ENCODE measurements around the gene SLC38A1.
"Not testable (repeated sequence)": the region's sequence is repeated elsewhere in the genome, so short reads cannot be mapped to it uniquely, and the experiment has no call there.

DNA sequence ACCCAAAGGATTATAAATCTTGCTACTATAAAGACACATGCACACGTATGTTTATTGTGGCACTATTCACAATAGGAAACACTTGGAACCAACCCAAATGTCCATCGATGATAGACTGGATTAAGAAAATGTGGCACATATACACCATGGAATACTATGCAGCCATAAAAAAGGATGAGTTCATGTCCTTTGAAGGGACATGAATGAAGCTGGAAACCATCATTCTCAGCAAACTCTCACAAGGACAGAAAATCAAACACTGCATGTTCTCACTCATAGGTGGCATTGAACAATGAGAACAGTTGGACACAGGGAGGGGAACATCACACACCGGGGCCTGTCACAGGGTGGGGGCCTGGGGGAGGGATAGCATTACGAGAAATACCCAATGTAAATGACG is 16.8 kb downstream of the SLC38A1 start:
- TF ChIP-seq, protein P1, sequence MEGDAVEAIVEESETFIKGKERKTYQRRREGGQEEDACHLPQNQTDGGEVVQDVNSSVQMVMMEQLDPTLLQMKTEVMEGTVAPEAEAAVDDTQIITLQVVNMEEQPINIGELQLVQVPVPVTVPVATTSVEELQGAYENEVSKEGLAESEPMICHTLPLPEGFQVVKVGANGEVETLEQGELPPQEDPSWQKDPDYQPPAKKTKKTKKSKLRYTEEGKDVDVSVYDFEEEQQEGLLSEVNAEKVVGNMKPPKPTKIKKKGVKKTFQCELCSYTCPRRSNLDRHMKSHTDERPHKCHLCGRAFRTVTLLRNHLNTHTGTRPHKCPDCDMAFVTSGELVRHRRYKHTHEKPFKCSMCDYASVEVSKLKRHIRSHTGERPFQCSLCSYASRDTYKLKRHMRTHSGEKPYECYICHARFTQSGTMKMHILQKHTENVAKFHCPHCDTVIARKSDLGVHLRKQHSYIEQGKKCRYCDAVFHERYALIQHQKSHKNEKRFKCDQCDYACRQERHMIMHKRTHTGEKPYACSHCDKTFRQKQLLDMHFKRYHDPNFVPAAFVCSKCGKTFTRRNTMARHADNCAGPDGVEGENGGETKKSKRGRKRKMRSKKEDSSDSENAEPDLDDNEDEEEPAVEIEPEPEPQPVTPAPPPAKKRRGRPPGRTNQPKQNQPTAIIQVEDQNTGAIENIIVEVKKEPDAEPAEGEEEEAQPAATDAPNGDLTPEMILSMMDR (IDR thresholded peaks at IDR 0.05), result not testable (repeated sequence)
- TF ChIP-seq POLR2A (IDR thresholded peaks at IDR 0.05), result not testable (repeated sequence)
